EH (cell line): ENCODE data around the gene TTC28.

Source experiments
- DNase-seq: peaks from one replicate; pipeline ENCODE4 v3.0.0-alpha.2; 2015; ENCODE audit warnings: low read depth

TTC28 gene

DNA sequence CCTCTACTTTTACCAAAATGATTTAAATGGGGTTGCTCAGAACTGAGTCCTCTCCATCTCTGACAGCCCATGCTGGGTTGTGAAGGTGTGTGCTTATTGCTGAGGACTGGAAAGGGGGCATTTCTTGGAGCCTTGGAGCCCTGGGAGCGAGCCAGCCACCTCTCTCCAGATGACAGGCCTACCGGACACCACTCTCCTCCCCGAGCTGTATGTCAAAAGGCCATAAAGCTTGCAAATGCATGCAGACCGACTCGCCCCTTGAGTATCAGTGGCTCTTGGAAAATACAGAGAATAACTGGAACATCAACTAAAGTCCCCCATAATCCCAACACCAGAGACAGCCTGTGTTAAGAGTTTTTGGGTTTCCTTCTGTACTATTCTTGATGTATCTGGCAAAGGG, 692.7 kb downstream of the TTC28 start:
- DNase-seq = no peak

DNA sequence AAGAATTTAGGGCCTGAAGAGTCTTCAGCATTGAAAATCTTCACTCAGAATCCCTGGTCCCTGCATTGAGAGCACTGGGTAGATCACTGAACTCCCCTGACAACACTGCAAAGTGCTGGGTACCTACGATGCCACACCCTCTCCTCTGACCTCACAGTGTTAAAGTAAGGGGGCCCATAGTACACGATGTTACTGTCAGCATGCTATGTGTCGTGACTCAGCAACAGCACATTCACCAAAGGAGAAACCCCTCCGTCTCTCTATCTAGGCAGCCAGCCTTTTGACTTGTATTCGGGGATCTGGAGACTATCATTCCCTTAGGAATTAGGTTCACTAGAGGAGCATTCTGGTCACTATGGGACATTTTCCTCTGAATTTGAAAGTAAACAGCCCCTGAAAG, 693.2 kb downstream of the TTC28 start:
- DNase-seq = no peak

DNA sequence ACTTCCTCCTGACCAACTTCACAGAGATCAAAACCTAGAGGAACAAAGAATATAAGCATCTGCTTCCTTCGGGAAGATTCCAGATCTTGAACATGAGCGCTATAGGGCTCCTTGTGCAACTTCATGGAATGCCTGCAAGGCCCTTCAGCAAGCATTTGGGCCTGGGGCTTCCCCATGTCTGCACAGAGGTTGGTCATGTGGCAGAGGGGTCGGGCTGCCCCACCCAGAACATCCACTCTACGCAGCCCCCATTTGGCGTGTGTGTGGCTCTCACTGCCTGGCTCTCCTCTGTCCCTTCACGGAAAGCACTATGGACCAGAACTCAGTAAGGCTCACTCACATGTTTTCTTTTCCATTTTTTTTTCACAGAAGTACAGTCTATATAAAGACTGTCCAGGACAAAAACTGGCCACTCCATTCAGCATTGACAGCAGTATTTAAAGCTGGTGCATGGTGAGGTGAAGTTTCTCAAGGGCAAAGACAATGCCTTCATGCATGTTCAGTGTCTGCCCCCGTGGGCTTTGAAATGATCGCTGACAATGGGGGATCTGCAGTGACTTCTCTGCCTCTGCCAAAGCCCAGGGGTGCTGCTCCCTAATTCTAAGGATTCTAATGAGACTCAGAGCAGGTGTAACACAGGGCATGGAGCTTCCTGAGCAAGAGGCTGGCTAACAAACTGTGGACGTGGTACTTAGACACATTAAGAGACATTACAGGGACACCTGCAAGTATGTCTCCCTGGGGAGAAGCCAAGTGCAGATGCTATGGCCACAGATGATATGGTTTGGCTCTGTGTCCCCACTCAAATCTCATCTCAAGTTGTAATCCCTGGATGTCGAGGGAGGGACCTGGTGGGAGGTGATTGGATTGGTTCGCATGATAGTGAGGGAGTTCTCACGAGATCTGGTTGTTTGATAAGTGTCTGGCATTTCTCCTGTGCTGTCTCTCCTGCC, 694.0 kb downstream of the TTC28 start:
- no peak for DNase-seq

DNA sequence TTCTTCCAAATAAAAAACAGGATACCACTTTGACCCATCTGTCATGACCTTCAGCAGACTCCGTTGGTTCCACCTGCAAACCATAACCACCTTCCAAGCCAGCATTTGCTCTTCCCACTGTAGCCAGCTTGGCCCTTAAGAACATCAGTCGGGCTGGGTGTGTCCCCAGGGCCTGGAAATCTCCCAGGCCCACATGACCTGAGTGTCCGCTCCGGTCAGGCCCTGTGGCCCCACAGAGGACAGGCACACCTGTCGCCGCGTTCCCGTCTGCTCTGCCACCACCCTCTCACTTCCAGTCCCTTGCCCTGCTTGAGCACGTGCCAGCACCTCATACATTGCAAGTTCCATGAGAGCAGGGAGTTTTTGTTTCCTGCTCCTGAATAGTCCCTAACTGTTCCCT, 694.9 kb downstream of the TTC28 start:
- DNase-seq = no peak

DNA sequence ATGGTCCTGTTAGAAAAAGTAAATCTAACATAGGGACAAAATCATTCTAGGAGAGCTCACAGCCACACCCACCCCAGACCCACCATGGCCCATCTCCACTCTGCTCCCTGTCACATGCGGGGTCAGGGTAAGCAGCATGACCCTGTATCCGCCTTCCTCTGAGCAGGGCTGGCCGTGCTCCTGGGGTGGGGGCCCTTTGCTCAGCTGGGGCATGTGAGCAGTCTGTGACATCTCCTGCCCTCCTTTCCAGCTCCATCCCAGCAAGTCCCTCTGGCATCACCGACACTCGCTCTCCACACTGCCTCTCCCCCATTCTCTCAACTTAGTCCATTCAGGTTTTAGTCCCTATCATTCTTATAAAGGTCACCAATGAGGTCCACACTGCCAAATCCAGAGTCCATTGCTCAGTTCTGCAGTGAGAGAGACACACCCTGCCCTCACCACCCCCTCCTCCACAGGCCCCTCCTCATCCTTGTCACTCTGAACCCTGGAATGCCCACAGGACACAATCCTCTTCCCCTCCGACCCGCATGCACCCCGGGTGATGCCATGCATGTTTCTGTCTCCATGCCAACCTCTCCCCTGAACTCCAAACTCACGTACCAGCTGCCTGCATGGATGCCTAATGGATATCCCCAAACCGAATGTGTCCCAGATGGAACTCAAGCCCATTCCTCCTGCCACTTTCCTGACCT, 695.5 kb downstream of the TTC28 start:
- DNase-seq = no peak

DNA sequence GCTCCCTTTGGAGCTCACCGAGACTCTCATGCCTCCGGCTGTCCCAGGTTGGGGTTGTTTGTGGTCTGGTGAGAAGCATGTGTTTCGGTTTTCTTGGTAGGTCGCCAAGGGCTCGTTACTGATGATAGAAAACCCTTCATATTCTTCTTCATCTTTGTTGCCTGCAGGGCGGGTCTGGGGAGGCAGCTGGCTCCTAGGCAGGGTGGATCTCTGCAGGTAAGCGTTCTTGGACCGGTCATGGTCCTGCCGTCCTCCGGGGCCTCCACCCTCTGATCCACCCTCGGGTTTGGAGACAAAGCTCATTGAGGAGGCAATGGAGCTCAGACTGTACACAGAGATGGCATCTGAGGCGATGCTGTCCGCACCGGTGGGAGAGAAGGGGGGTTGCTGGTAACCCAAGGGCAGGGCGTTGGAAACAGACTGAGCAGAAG, 696.3 kb downstream of the TTC28 start:
- no peak for DNase-seq

DNA sequence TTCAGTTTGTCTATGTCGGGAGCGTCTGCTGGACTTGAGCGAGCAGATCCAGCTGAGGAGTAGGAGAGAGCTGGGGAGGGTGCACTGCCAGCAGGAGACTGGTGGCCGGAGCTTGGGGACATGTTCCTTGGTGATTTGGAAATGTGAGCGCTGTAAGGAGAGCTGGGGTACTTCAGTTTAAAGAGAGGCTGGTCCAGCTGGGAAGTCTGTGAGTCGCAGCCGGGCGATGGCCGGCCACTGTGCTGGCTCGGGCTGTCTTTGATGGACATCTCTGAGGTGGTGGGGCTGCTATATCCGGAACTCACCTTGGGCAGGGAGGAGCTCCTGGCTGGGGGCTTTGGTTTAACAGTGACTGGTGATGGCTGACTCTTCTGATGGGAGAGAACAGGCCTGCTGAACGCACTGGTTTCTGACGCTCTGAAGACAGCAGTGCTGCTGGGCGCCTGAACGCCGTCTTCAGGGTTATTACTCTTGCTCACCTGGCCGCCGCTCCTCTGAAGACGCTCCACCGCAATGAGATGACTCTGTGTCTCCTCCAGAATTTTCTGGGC, 696.9 kb downstream of the TTC28 start:
- no peak for DNase-seq

DNA sequence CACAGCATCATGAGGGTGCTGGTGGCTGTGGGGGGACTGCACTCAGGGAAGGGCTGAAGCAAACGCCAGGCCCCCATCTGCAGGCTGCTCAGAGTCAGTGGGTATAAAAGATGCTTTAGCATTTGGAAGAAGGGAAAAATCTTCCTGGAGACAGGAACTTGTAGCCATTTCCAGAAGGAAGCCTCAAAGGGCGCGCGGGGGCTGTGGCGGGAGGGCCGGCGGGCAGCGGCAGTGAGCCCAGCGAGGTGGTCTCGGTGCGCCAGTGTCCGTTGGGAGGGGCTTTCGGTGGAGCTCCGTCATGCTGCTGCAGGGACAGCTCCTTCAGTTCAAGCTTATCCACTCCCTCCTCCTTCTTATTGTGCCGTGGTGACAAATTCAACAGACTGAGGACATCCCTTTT, 697.5 kb downstream of the TTC28 start:
- DNase-seq = no peak

DNA sequence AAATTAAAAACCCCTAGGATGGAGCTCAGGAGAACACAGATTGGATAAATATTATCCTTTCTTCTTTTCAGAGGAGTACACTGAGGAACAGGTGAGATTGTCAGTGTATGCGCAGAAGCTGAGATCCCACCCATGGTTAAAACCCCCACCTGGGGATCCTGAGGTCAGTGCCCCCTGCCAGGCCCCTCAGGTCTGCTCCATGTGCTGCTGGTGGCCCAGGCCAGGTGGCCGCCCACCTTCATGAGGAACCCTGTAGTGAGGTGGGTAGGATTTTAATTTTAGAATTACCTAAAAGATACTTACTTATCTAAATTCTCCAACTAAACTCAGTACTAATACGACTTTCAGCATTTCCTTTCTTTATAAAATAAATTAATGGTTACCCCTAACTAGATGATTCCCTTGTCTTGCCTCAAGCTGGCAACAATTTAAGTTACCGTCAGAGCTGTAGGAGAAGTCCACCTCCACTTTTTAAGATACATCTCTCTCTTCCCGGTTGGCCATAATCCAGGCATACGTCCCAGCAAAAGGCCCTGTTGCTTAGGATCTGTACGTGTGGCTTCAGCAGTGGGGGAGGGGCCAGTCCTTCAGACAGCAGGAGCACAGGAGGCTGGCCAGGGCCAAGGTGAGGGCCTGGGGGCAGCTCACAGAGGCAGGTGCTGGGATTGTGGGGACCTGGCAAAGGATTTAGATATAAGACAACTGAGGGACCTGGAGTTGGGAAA, 699.1 kb downstream of the TTC28 start:
- DNase-seq = no peak

DNA sequence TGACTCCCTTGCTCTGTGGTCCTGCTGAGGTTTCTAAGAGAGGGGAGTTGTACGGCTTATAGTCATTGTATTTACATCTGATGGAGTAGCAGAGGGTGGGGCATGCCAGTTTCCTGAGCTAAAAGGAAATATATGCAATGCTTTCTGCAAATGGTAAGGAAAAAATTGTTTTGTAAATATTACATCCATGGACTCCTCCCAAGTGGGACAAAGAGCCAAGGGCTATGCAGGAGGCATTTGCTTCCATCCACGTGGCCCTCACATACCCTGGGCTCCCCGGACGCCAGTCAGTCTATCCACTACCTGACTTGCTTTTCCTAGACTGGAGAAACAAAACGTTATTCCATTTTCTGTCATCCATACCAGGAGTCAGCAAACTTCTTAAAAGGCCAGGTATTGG, 700.8 kb downstream of the TTC28 start:
- DNase-seq = no peak

DNA sequence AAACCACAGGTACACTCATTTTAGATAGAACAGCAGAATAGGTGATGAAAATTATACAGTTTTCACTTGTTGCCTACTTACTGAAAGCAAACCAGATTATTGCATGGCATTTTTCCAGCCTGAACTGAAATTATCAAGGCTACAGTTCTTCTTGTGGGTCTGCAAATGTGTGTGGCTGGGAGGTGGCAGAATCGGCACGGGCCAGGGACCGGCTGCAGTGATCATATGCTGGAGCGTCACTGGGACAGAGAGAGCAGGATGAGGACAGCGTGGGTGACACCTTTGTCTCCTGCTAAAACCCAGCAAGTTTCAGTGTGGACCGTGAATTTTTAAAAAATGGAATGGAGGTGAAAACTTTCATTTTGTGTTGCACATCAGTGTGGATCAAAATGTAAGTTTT, 701.3 kb downstream of the TTC28 start:
- no peak for DNase-seq

DNA sequence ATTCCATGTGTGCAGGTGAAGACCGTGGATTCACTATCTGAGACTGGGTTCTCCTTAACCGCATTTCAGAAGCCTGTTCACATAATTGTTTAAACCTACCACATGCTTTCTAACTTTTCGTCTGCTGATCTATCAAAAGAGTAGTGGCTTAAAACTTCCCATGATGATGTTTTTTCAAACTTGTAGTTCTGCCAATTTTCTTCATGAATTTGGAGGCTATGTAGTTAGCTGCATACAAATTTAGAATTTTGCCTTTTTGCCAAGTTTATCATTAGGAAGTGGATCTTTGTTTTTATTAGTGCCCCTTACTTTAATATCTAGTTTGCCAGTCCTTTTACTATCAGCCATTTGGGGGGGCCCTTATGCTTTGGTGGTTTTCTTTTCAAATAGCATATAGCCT, 703.1 kb downstream of the TTC28 start:
- DNase-seq = no peak

DNA sequence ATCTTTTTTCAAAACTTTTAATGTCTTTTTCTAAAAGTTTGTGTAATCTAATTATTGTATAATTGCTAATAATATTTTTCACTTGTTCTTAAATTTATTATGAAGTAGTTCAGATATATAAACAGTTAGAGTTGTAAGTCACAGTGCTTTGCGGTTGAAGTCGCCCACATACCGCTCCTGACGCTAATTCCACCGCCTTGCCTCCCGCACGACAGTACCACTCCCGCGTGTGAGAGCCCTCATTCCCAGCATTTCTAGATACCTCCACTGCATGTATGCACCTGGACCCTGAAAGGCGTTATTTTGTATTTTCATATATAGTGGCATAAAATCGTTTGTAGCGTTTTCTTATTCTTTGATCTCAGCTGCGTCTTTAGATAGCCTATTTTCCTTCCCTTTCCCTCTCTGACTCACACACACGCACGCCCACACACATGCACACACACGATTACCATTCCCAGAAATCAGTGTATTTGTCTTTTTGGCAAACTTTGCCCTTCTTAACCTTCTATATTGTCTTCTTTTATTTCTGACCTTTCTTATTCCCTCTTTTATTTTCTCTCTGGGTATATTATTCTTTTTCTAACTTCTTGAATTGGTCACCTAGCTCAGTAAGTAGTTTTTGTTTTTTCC, 704.1 kb downstream of the TTC28 start:
- DNase-seq = no peak

DNA sequence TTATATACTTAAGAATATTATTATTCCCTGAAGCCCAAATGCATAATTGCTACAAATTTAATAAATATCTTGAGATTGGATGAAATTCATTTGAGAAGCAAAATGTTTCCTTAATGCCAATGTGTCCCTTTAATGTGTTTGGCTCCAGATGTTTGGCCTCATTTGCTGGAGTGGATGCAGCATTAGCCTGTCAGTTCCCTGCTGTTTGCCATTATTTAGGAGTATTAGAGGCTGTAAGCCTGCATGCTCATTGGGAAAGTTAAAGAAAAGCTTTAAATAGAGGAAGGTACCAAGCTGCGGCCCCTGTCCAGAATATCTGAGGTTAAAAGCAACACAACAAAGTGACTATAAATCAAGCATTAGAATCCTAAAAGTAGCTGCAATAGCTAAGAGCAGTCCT, 705.8 kb downstream of the TTC28 start:
- no peak for DNase-seq

DNA sequence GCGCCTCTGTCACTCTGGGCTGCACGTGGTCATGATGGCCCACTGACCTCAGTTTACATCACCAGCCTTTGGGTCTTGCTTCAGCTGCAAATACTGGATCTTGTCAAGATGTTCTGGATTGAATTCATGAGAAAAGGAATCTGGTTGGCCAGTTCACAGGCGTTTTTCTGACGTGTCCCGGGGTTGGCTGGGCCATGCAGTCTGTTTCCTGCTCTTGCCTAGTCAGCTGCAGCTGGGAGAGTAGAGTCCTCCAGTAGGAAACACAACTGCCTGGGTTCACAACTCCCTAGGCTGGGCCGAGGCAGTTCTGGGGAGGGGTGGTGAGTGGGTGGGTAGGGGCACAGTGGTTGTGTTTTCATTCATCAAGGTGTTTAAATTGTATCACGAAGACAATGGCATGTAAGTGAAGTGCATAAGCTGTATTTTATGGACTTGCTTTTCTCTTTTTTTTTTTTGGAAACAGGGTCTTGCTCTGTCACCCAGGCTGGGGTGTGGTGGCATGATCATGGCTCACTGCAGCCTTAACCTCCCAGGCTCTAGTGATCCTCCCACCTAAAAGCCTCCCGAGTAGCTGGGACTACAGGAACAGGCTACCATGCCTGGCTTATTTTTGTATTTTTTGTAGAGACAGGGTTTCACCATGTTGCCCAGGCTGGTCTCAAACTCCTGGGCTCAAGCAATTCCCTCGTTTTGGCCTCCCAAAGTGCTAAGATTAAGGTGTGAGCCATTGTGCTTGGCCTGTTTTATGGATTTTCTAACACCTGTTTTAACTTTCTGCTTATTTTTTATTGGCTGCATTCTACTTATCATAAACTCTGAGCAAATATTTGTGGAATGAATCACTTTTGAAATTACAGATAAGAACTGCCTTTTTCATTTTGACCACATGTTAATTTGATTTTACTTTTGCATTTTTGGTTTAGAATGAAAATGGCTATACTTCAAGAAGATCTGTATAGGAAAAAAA, 706.6 kb downstream of the TTC28 start:
- peak; percentile 29 for DNase-seq

DNA sequence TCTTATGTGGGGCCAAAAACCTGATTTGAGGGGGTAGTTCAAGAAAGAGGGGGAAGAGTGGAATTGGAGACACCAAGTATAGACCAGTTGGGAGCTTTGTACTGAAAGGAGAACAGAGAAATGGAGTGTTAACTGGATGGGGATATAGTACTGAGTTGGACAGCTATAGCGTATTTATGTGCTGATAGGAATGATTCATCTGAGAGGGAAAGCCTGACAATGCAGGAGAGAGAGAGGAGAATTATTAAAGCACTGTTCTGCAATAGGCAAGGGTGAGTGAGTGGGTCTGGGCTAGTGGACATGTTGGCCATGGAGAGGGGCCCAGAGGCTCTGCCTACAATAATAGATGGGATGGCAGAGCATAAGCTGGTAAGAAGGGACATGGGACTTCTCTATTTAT, 707.7 kb downstream of the TTC28 start:
- no peak for DNase-seq

DNA sequence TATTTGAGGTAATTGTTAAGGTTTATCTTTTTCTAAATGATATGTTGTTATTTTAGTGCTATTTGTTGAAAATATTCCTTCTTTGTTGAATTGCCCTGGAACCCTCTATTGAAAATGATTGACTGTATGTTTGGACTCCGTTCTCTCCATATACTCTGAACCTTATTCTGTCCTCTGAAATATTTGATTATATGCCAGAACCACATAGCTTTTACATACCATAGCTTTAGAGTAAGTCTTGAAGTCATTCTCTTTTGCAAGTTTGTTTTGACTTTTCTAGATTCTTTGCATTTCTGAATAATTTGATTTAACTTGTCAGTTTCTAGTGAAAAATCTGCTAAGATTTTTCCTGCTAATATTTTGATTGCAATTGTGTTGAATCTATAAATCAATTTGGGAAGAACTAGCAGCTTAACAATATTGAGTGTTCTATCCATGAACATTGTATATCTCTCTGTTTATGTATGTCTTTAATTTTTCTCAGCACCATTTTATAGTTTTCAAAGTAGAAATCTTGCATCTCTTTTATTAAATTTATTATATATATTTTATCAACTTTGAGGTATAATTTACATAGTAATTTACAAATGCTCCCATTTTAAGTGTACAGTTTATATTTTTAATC, 708.9 kb downstream of the TTC28 start:
- DNase-seq = peak; percentile 63

DNA sequence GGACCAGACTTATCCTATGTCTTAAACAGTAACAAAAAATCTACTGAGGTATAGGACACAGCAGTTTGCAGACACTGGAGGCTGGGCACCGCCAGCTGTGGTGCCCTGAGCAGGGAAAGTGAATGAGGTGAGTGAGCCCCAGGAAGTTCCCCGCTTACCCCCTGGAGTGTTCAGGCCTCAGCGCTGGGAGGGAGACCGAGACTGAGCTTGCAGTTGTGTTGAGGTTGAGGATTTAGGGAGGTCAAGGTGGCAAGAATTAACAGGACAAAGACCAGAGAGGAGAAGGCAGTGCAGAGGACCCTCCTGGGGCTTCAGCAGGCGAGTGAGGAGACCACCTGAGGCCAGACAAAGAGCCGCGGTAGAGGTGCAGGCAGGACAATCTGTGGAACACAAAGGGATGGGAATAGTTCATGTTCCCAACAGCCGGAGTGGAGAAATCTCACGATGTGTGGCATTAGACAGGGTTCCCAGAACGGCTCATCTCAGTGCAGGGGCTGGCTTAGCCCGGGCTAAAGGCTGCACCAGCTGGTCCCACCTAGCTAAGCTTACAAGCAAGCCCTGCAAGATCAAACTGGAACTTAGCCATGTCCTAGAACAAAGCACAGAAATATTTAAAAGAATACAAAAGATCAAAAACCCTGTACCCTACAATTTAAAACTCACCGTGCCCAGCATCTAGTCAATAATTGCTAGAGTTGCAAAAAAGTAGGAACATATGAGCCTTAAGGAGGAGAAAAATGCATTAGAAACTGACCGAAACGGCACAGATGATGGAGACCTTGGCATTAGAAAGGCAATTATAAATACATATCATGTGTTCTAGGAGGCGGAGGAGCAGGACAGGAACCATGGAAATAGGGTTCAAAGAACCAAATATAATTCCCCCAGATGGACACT, 713.2 kb downstream of the TTC28 start:
- no peak for DNase-seq
